ENCODE measurements around the gene GBE1.

GRCh38 chr3:81782585-81782984 lies 21.1 kb upstream of the GBE1 start:
- TF ChIP-seq CTCF (IDR thresholded peaks at IDR 0.05; ENCODE audit: low read depth, low read length) (no peak), POLR2A (IDR thresholded peaks at IDR 0.05; ENCODE audit: extremely low read depth, insufficient read length) (no peak), MAX (IDR thresholded peaks at IDR 0.05; ENCODE audit: low read depth, low read length) (no peak)

Data from NB4 (cell line).